NOMO-1 treated with DMSO at 0.1 percent for 48 hours (cell line): ENCODE measurements around the gene CXXC1.
A peak's percentile ranks its signal among the peaks of the same experiment; 100 is the strongest.
"Not testable (repeated sequence)": the region's sequence is repeated elsewhere in the genome, so short reads cannot be mapped to it uniquely, and the experiment has no call there.

Experiments used
- DNase-seq: peaks from one replicate; lab custom pipeline; 2025; ENCODE audit not compliant: unreplicated experiment; lab: John Stamatoyannopoulos, UW

CXXC1 gene

DNA sequence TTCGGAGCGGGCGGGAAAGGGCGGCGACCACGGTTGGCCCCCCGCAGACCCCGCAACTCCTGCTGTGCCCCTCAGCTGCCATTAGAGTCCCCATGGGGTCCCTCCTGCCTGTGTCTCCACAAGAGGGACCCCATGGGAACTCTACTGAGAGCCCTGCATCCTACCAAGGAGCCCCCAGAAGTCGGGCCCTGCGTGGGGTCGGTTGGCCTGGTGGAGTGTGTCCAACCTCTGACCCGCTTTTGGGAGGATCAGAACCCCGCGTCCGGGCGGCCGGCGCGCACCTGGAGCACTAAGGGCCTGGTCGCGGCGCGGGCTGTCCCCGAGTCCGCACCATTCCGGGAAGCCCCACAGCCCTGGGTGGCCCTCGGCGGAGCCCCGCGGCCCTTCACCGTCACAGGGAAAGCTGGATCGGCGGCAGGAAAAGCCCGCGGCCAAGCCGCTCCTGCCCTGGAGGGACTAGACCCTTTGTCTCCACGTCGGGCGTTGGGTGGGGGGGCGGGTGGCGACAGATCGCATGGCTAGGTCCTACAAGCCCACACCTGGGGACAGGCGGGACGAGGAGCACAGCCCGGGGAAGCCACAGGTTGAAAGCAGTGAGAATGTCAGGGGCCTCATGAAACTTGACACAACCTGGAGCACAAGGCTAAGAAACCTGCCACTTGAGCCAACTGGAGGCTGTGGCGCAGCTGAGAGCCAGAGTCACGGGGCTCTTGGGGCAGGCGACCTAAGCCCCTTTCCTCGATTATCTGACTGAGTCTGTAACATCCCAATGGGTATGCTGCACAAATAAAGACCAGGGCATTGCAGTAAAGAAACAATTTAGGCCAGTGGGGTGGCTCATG is 11.2 kb upstream of the CXXC1 start:
- no peak for DNase-seq

DNA sequence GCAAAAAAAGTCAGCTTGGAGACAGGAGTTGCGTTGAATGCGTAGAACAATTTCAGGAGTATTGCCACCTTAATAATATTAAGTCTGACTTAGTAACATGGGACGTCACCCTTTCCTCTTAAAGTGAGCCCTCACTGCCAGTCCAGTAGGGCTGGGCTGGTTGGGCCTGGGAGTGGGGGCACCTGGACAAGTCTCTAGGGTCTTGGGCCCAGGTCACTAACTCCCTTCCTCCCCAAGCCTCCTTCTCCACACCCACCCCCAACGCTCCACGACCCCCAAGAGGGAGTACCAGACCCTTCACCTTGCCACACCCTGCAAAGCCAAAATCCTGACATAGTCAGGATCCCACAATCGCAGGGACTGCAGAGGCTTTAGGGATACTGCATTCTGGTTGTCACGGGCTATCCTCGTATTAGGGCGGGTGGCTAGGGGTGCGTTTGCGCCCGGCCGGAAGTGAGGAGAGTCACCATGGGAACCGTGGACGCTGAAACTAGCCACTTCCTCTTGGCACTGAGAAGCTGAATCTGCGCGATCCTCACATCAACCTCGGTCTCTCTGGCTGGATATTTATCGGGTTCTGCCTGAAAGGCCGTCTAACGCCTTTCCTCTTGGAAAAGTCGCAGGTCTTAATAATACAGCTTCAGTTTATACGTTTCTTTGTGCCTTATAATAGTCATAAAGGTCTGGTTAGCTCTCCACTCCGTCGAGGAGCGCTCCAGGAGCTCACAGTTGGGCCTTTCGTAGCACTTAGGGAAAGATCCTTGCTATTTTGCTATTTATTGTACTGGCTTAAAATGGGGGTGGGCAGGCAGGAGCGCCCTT is 10.3 kb upstream of the CXXC1 start:
- DNase-seq: peak; percentile 89

DNA sequence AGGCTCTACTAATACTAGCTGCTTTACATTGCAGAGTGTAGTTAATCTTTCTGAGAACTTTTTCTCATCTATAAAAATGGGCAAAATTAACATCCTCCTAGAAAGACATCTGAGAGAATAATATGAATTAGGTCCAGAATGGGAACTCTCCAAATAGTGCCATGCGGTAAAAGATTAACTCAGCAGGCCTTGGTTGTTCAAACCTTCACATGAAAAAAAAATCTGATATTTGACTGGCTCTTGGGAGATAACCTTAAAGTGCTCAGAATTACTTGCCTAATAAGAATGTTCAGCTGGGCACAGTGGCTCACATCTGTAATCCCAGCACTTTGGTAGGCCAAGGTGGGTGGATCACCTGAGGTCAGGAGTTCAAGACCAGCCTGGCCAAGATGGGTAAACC is 5.5 kb upstream of the CXXC1 start:
- no peak for DNase-seq

DNA sequence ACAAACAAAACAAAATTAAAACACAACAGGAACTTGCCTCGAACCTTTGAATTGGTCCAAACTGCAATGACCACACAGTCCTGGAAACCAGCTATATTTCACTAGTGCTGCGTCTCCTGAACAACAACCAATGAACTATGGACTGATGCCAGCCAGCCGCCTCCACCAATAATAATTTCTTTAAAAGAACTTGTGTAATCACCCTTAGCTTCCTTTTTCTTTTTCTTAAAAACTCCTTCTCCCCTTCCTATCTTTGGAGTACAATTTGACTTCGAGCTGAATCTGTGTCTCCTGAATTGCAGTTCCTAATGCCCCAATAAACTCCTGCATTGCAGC is 1.6 kb upstream of the CXXC1 start:
- peak; percentile 60 for DNase-seq

DNA sequence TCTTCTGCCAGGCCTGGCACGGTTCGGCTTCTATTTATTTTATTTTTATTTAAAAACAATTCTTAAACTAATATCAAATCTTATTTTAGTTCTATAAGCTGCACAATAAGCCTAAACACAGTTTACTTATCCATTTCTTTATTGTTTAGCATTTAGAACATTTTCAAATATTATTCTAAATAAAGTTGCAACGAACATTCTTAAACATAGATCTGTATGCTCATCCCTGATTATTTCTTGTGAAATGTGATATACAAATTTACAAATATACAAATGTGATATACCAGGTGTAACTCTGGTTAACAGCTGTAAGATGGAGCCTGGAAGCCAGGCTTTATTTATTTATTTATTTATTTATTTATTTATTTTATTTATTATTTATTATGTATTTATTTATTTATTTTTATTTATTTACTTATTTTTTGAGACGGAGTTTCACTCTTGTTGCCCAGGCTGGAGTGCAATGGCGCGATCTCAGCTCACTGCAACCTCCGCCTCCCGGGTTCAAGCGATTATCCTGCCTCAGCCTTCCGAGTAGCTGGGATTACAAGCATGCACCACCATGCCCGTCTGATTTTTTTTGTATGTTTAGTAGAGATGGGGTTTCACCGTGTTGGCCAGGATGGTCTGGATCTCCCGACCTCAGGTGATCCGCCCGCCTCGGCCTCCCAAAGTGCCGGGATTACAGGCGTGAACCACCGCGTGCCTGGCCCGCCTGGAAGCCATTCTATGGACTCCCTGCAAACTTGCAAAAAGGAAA is 1.0 kb upstream of the CXXC1 start:
- DNase-seq: not testable (repeated sequence)

DNA sequence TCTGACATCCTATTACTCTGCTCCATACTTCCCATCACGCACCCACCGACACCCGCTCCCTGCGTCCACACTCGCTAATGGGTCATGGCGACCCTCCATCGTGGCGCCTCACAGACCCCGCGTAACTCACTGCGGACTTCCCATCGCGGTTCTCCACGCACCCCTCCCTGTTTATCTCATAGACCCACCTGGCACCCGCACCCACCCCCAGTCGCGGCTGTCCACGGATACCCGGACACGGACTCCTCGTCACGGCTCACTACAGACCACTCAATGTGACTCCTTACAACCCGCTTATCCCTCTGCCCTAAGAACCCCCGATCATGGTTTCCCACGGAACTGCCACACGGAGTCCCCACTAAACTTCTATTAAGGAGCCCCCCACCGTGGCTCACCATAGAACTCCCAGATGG is 458 bp downstream of the CXXC1 start:
- peak; percentile 33 for DNase-seq

DNA sequence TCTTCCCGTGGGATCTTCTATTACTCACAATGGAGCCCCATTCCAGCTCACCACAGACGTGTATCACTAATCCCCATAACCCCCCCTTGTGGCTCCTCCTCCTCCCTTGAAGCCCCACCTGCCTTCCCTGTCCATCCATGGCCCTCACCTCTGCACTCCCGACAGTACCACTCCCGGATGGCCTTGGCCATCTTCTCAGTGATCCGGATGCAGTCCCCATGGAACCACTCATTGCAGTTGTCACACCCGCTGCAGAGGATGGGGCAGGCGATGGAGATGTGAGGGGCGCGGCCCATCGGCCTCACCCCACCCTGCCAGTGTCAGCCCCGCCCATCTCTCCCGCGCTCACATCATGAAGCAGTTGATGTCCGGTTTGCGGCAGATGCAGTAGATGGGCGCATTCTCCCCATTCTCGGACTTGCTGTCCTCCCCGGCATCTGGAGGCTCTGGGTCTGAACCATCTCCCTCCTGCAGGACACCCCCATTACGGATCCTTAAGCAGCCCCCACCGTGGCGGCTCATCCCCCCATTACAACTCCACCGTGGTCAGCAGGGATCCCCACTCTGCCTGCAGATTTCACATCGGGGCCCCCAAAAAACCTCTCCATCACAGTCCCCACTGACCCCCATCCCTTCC is 983 bp downstream of the CXXC1 start:
- peak; percentile 10 for DNase-seq

DNA sequence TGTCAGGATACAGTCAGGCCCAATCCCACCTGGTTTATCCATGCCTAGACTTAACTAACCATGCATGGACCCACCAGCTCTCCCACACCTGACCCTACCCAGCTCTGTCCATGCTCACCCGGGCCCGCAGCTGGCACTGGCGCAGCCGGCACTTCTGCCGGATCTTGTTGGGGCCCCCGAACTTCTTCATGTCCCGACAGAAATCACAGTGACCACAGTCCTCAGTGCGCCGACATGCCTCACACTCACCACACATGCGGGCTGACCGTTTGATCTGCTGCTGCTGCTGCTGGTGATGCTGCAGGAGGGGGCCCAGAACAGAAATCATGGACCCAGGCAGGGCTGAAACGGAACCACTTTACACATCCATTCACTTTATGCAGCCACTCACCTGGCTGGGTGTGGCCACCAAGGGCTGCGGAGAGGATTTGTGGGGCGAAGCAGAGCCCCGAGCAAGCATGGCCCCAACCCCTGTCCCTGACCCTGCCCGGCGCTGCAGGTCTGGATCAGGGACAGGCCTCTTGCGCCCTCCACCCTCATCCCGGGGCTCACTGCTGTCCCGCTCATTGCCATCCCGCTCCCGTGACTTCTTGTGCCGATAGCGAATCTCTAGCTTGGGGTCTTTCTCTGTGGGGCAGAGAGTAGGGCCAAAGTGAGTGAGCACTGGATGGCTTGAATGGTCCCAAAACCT is 1.7 kb downstream of the CXXC1 start:
- no peak for DNase-seq

DNA sequence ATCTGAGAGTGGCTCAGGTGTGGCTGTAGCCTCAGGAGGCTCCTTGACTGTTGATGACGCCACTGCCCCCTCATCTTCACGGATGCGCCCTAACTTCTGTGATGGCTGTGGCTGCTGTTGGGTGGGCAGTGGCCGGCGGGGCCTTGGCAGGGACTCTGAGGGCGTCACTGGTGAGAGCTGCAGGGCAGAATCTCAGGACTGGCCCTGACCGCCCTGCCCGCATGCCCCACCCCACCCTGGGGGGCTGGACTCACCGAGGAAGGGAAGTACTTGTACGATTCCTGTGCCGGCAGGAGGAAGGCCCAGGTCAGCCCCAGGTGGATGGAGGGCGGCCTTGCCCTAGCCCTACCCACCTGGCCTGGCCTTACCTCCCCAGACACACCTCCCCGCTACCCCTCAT is 2.4 kb downstream of the CXXC1 start:
- no peak for DNase-seq

DNA sequence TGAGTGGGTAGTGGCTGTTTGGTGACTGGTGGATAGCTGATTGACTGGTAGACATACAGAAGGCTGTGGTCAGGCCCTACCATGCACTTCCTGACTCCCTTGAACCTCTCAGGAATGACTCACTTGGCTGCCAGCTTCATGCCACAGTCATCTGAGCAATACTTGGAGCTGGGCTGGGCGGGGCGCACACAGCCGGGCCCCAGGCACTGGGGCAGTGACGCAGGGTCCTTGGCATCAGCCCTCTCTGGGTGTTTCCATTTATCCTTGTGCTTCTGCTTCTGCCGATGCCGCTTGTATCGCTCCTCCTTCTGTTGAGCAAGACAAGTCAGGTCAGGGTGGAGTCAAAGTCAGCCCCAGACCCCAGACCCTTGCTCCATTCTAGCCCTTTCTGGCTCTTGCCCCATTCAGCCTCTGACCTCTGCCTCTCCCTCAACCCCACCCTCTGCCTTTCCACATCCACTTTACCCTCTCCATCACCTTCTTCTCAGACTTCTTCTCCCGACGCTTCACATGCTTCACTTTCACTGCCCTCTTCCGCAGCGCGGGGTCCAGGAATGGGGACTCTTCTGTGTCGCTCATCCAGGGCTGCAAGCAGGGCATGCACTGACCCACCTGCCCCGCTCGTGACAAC is 3.1 kb downstream of the CXXC1 start:
- no peak for DNase-seq

DNA sequence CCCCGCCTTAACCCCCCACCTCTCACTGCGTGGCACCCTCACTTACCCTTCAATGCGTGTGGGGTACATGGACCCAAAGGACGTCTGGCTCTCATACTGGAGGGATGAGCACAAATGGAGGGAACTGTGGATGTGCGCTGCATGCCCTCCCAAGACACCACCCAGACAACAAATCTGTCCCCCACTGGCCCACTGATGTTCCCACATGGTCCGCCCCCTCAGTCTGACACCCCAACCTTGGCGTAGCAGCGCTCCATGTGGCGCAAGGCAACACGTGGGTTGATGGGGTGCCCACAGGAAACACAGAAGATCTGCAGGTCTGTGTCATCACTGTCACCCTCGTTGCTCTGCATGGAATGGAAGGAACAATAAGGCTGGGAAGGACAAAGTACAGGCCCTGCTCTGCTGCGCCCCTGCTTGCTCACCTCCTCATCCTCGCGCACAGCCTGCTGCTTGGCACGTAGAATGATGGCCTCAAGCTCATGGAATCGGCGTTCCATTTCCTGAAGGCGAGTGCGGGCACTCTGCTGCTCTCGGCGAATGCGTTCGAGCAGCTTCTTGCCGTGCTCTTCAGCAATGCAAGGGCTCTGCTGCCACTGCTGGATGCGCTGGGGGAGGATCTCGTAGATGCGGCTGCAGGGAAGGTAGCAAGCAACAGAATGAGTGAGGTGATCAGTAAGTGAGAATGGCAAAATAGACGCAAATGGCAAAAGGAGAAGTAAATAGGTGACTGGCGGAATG is 3.9 kb downstream of the CXXC1 start:
- DNase-seq: no peak

DNA sequence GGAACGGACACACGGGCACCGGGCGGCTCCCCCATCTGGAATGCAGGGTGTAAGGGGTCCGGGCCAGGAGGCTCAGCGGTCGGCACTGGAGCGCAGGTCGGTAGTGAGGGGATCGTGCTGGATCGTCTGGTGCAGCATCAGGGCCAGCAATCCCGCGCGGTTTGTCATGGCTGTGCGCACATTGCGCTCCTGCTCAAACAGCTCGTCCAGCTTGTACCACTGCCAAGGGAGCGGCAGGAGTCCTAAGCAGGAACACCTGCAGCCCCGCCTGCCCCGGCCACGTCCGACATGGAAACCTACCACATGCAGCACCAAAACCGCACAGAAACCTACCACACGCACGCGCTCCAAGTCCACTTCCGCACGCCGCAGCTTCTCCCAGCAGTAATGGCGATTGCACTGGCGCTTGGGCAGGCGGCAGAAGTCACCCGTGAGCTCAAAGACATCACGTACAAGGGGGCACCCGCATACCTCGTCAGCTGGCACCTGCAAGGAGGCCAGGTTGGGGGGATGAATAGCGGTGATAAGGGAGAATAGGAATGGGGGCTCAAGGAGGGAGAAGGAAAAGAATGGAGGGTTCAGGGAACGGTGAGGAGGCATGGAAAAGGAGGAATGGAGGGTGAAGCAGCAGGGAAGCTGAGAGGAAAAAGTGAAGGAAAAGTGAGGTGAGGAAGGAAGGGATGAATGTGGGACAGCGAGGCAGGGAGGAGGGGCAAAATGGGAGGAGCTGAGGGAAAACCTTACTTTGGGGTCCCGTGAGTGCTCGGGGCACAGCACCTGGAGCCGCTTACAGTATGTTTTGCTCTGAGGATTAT is 4.8 kb downstream of the CXXC1 start:
- DNase-seq: no peak

DNA sequence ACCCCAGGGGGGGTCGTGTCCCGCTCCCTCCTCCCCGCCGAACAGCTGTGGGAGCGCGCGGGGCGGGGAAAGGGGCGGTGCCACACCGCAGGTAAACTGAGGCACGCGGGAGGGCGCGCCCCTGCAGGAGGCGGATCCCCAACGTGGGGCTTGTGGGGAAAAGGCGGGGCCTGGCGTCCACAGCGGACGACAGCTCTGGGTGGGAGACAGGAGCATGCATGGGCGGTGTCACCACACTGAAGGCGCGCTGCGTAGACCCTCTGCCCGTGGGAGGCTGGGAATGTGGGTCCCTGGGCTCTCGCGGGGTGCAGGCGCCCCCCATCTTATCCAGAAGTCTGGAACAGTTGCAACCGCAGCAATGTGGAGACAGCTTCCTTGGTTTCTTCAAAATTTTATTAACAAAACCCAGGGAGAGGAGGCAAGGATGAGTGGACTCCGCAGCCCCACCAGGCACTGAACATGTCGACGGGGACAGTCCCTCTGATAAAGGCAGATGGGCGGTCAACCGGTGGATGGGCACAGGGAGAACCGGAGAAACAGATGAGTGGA is 5.4 kb downstream of the CXXC1 start:
- no peak for DNase-seq

DNA sequence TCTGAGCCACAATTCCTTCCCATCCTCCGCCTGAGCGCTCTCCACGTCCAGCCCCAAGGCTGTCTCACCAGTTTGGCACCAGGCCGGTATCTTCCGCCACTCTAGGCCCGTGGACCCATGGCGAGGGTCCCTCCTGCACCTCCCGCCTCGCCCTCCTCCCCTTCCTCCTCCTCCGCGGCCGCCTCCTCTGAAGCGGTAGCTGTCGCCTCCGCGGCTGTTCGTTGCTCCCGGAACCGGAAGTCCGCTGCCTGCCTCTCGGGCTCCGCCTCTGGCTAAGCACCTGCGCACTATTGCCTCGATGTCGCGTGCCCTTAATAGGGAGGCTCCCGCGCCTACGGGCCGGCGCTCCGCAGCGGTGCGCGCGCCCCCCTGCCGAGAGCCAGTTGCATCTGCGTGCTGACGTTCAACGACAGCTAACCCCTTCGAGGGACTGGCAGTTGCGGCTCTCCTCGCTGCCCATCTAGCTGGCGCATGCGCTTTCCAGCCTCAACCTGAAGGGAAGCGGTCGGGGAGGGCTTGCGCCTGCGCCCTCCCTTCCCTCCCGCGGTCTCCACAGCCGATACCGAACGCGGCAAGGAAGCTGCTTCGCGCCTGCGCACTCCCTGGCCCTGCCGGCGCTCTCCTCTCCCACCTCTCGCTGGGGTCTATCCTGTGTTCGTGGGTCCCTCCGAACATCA is 6.1 kb downstream of the CXXC1 start, which contains the start of gene MBD1:
Gene MBD1, minus strand, starts transcription at position 229 of the 677 bp plus-strand sequence. CDS start 1,531 bp downstream, outside the sequence.
- DNase-seq: peak; percentile 96

DNA sequence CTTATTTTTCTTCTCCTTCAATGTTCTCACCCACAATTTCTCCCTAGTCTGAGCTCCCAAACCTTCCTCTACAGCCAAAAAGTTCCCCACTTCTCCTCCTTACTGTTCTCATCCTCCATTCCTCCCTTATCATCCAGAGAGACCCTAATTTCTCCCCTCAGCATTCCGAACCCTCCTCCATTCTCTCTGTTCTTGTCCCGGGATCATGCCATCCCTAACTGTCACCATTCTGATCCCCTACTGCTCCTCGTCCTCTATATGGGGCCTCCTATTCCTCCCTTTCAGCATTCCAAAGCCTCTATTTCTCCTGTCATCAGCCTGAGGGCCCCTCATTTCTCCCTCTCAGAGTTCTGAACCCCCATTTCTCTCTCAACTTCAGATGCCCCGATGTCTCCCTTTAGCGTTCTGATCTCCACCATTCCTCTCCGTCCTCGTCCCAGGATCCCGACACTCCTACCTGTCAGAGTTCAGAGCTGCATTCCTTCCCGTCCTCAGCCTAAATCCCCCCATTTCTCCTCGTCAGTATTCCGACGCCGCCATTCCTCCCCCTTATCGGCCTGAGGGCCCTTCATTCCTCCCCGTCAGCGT is 6.7 kb downstream of the CXXC1 start:
- no peak for DNase-seq

DNA sequence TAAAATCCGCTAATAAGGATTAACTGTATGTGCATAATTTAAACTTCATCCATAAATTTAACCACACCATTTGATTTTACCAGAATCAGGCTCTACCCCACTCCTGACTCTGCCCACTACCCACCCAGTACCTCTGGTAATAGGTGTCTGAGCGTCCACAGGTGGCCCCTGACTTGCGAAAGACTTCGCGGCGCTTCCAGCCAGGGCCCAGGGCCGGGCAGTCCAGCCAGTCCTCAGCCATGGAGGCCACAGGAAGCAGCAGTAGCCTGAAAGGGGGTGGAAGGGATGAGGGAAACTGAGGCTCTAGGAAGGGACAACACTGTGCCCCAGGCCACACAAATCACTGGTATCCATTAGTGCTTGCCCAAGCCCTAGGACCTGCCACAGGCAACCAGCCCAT is 7.7 kb downstream of the CXXC1 start:
- DNase-seq: no peak

DNA sequence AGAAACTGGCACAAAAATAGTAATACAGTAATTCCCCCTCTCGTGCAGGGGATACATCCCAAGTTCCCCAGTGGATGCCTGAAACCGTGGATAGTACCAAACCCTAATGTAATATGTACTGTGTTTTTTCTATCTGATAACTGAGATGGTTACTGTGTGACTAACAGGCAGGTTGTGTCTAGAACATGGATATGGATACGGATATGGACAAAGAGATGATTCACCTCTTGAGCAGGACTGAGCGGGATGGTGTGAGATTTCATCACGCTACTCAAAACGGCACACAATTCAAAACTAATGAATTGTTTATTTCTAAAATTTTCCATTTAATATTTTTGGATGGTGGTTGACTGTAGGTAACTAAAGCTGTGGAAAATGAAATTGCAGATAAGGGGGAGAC is 9.6 kb downstream of the CXXC1 start:
- DNase-seq: no peak
